Calu3 (cell line): ENCODE results near the gene GOLGA8B. TPM values are rescaled to one million over a fixed set of nuclear protein-coding genes. Genes with fewer than 3 reads are reported as not detected.

ENCODE experiments used
- BruUV-seq: library from RNA; stranded (reverse); fragments of 400-500 nt; replicated peaks from 2 replicates; lab custom pipeline; 2021; lab: Mats Ljungman, UMichigan
- CTCF ChIA-PET: fragments of 300-600 bp; sonication (Branson Sonifier 250); formaldehyde crosslinking; loops from one replicate; lab custom pipeline; 2022; ENCODE audit warnings: antibody characterized with exemption; lab: Charles Lee
- DNase-seq: peaks from one replicate; pipeline ENCODE4 v3.0.0; 2022
- H3K27ac Mint-ChIP-seq: one replicate; pipeline ENCODE4 v1.8.0; 2022; ENCODE audit warnings: mixed read lengths; ENCODE audit not compliant: unreplicated experiment
- H3K27me3 Mint-ChIP-seq: one replicate; pipeline ENCODE4 v1.8.0; 2022; ENCODE audit warnings: mixed read lengths; ENCODE audit not compliant: unreplicated experiment
- H3K36me3 Mint-ChIP-seq: one replicate; pipeline ENCODE4 v1.8.0; 2022; ENCODE audit warnings: mild to moderate bottlenecking, moderate library complexity, mixed read lengths; ENCODE audit not compliant: insufficient read depth, unreplicated experiment
- H3K4me1 Mint-ChIP-seq: one replicate; pipeline ENCODE4 v1.8.0; 2022; ENCODE audit warnings: mild to moderate bottlenecking, low read depth, mixed read lengths; ENCODE audit not compliant: unreplicated experiment
- H3K4me3 Mint-ChIP-seq: one replicate; pipeline ENCODE4 v1.8.0; 2022; ENCODE audit warnings: mild to moderate bottlenecking, low read depth, moderate library complexity, mixed read lengths; ENCODE audit not compliant: unreplicated experiment
- H3K9me3 Mint-ChIP-seq: one replicate; pipeline ENCODE4 v1.8.0; 2022; ENCODE audit warnings: low read depth, mixed read lengths; ENCODE audit not compliant: unreplicated experiment
- CTCF ChIP-seq: fragments of 200-600 bp; IDR thresholded peaks from one replicate; pipeline ENCODE4 v1.8.0; 2022; ENCODE audit warnings: antibody characterized with exemption; ENCODE audit not compliant: unreplicated experiment
- intact Hi-C: fragments of 100-400 bp; cut with micrococcal nuclease; formaldehyde crosslinking; loops from one replicate; pipeline ENCODE4 v1.10.0; 2022; ENCODE audit not compliant: unreplicated experiment
- total RNA-seq: library from RNA; stranded (reverse); gene quantifications from 2 replicates; pipeline ENCODE4 v1.2.3, GENCODE V29; 2022

Gene GOLGA8B
- total RNA-seq, 1 experiment from 2014 or later = 74.9 TPM

GRCh38 chr15:34618073-34618472 is 34.6 kb upstream of the GOLGA8B start:
- intact Hi-C loops = loop anchor here (5.0 kb wide), 1 partner anchor 304 kb away; no protein-coding TSS in a partner anchor
- H3K4me1 Mint-ChIP-seq = no peaks in the 10 kb centered on the region
- no peaks in the 10 kb centered on the region for H3K9me3 Mint-ChIP-seq
- CTCF ChIA-PET = no interaction called here
- no peaks in the 10 kb centered on the region for H3K27me3 Mint-ChIP-seq
- no peaks in the 10 kb centered on the region for H3K36me3 Mint-ChIP-seq
- no peak for DNase-seq
- no peak overlapping the region for H3K27ac Mint-ChIP-seq
- BruUV-seq = no TSS peak
- no peak for TF ChIP-seq CTCF
- H3K4me3 Mint-ChIP-seq = no peak overlapping the region

DNA sequence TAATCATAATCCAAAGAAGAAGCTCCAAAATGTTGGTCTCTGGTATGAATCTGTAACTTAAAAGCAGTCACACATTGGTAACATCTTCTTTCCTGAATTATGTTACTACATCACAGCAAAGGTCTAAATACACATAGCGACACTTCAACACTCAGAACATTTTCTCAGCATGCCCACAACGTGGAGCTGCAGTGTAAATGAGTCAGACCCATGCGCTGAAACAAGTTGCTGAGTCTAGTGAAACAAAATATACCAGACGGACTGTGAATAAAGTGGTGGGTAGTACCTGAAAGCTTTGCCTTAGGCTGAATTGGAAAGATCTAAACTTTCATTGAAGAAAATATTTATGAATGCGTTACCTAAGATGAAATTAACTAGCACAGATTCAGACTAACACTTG is 33.2 kb upstream of the GOLGA8B start:
- Mint-ChIP-seq H3K27me3 (no peaks in the 10 kb centered on the region), H3K36me3 (no peaks in the 10 kb centered on the region), H3K9me3 (no peaks in the 10 kb centered on the region), H3K4me1 (no peaks in the 10 kb centered on the region), H3K4me3 (no peak overlapping the region), H3K27ac (no peak overlapping the region)
- TF ChIP-seq CTCF = no peak
- intact Hi-C loops = loop anchor here (5.0 kb wide), 1 partner anchor 306 kb away; no protein-coding TSS in a partner anchor
- no TSS peak for BruUV-seq
- peak; percentile 5 for DNase-seq
- CTCF ChIA-PET = no interaction called here

DNA sequence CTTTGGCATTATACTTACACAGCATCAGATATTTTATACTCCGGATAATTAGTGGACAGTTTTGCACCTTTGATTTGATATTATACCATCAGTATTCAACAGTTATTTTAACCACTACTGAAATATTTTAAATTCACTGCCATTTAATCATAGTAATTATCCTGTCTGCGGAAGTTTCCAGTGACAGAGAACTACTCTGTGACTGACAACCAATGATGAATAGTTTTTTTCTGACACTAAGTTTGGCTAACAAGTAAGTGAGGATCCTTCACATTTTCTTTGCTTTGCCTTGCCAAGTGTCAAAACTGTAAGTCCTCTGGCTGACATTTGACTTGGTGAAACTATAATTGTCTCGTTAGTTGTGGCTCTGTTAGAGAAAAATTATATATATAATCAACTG is 30.5 kb upstream of the GOLGA8B start:
- DNase-seq = no peak
- no peak overlapping the region for H3K4me3 Mint-ChIP-seq
- H3K36me3 Mint-ChIP-seq = no peaks in the 10 kb centered on the region
- H3K27me3 Mint-ChIP-seq = peaks cover 2% of the 10 kb centered on the region
- BruUV-seq = no TSS peak
- intact Hi-C loops = no loop called here
- TF ChIP-seq CTCF = no peak
- no peaks in the 10 kb centered on the region for H3K9me3 Mint-ChIP-seq
- CTCF ChIA-PET = no interaction called here
- no peaks in the 10 kb centered on the region for H3K4me1 Mint-ChIP-seq
- no peak overlapping the region for H3K27ac Mint-ChIP-seq

- Mint-ChIP-seq H3K4me3 (no peak overlapping the region), H3K27me3 (peaks cover 9% of the 10 kb centered on the region), H3K4me1 (no peaks in the 10 kb centered on the region), H3K27ac (no peak overlapping the region), H3K36me3 (no peaks in the 10 kb centered on the region), H3K9me3 (no peaks in the 10 kb centered on the region)
- intact Hi-C loops = no loop called here
- no TSS peak for BruUV-seq
- CTCF ChIA-PET = no interaction called here
- no peak for TF ChIP-seq CTCF
- no peak for DNase-seq
Observed at GRCh38 chr15:34613301-34613700, 29.9 kb upstream of the GOLGA8B start.
